Activated CD4-positive, CD25-positive, alpha-beta regulatory T cell treated with anti-CD3 and anti-CD28 coated beads, Interleukin-2, amount 50 U/mL, for 72 hours (primary cell): ENCODE results near the gene CORT.
A peak's percentile ranks its signal among the peaks of the same experiment; 100 is the strongest.
"Not testable (repeated sequence)": the region's sequence is repeated elsewhere in the genome, so short reads cannot be mapped to it uniquely, and the experiment has no call there.

Experiments
- DNase-seq: peaks from one replicate; pipeline ENCODE4 v3.0.0; 2021

Gene CORT

DNA sequence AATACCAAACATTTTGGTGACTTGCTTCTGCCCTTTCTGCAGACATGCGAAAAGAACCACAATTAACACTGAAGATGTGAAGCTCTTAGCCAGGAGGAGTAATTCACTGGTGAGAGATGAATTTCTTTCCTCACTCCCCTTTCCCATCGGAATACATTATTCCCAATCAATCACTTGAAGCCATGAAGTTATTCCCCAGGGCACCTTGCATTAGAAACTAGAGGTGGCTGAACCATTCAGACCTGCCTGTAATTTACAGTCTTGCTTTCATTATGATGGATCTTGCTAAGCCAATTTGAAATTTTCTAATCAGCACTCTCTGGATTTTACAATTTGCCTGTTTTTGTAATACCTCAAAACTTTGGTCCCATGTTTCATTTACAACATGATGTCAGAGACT is 9.5 kb upstream of the CORT start:
- no peak for DNase-seq

DNA sequence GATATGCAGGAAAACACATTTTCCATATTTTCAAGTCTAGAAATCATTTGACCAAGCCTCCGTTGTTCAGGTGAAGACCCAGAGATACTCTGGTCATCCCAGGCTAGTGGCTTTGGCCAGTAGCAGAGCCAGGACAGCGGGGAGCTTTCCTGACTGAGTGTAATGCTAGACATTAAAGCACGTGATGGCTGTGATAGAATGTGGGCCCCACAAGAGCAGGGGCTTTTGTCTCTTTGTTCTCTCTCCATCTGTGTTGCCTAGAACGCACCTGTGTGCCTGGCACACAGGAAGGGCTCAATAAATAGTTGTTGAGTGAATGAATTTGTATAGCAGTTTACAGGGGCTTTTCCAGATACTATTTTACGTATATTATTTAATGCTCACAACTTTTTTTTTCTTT is 9.0 kb upstream of the CORT start:
- no peak for DNase-seq

DNA sequence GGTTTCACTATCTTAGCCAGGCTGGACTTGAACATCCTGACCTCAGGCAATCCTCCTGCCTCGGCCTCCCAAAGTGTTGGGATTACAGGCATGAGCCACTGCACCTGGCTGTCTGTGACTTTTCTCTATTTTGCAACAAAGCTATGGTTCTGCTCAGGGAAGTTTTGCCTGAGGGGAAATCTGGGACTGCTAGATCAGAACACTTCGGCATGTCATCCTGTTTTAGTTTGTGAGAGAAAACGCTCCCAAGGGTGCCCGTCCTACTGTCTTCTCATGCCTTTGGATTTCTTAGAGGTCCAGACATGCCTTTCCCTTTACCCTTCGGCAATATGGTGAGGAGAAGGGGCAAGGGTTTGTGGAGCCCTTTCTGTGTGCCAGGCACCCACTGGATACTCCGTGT is 5.6 kb upstream of the CORT start:
- DNase-seq = no peak

DNA sequence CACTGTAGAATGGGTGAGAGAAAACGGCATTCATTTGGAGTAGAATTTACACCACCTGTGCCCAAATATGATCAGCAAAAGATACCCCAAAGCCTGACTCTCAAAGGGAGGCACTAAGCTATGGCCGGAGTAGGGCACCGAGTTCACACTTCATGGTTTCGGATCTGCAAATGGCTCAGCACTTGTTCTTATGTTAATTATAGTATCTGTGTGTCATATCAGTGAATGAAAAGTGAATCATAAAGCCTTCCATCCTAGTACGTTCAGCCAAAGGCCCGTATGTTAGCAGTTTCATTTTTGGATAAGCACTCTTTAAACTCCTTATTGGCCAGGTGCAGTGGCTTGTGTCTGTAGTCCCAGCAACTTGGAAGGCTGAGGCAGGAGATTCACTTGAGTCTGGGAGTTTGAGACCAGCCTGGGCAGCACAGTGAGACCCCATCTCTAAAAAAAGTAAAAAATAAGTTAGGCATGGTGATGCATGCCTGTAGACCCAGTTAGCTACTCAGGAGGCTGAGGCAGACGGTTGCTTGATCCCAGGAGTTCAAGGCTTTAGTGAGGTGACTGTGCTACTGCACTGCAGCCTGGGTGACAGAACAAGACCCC is 4.9 kb upstream of the CORT start:
- DNase-seq = no peak

DNA sequence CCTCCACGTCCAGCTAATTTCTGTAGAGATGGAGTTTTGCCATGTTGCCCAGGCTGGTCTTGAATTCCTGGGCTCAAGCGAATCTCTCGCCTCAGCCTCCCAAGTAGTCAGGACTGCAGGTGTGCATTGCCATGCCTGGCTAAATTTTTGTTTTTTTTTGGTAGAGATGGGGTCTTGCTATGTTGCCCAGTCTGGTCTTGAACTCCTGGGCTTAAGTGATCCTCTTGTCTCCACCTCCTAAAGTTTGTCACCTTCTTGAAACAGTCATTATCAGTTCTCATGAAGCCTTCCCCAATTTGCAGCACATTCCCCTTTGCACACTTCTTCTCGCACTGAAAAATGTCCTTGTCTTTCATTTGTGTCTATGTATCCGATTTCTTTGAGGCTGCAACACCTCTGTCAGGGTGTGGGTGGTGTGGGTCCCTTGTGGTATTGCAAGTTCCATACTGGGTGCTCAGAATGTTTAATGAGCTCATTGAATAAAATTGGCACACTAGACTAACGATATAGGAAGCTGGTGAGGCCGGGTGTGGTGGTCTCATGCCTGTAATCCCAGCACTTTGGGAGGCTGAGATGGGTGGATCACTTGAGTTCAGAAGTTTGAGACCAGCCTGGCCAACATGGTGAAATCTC is 2.9 kb upstream of the CORT start:
- DNase-seq = no peak

DNA sequence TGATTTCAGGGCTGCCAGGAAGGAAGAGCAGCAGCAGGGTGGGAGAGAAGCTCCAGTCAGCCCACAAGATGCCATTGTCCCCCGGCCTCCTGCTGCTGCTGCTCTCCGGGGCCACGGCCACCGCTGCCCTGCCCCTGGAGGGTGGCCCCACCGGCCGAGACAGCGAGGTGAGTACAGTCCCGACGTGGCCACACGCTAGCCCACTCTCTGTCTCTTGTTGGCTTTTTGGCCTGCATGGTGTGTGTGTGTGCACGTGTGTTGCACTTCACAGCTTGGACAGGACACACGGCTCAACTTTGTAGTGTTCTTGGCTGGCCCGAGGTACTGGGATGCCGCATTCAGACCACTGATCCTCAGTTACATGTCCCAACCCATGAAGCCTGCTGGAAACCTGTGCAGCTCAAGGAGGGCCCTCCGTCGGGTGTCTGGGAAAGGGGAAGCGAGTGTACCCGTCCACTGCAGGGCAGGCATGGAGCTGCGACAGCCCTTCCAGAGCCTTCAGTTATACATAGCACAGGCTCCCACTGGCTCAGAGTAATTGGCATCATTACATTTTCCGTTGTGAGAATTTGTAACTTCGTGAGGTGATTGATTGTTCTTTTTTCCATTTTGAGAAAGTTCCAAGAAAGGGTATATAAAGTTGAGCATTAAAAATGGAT is 454 bp downstream of the CORT start:
- DNase-seq = no peak

DNA sequence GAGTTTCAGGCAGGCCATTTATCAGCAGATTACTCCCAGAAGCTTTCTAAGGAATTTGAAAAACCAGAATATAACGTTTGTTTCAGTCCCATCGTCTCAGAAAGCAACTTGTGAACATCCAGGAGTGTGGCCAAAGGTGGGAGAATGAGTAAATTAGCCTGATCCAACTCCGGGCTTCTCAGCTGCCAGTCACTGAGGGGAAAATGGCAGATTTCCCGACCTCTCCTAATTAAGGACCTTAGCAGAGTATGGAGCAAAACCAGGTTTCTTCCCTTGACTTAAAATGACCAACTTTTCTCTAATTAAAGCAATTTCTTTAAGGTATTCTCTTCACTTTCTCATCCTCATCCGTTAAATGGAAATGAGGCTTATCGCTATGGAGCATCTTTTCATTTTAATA is 1.0 kb downstream of the CORT start:
- no peak for DNase-seq

DNA sequence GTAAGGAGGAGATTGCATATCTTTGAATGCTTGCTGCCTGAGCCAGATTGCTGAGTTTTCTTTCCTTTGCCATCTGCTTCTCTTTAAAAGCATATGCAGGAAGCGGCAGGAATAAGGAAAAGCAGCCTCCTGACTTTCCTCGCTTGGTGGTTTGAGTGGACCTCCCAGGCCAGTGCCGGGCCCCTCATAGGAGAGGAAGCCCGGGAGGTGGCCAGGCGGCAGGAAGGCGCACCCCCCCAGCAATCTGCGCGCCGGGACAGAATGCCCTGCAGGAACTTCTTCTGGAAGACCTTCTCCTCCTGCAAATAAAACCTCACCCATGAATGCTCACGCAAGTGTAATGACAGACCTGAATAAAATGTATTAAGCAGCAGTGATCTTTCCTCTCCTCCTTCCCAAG is 1.5 kb downstream of the CORT start:
- DNase-seq = no peak

DNA sequence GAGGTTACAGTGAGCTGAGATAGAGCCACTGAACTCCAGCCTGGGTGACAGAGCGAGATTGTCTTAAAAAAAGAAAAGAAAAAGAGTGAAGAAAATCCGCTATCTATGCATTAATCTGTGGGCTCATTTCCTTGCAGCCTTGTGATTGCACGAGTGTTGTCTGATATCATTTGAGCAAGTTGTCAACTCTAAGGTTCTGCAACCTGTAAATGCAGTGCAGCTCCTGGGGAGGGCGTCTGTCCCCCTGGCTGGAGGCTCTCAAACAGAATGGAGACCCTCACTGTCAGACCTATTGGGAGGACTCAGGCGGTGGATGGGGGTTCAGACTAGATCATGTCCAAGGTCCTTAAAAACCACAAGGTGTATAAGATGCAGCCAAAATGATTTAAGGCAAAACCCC is 6.2 kb downstream of the CORT start:
- no peak for DNase-seq

DNA sequence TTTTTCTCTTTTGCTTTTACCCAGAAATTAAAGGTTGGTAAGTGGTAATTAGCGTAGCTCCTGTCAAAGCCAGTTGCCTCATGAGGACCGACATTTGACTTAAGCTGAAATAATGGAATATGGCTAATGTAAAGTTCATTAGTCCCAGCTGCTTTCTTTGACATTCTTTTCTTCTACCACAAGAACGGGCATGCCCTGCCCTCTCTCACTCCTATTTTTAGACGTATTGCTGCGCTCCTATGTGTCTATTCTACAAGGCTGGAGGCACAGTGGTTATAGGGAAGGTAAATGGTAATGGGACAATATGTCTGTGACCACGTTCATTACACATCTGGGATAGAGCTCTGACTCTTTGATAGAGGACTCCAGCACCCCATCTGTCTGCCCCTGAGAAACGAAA is 6.8 kb downstream of the CORT start:
- DNase-seq = no peak

DNA sequence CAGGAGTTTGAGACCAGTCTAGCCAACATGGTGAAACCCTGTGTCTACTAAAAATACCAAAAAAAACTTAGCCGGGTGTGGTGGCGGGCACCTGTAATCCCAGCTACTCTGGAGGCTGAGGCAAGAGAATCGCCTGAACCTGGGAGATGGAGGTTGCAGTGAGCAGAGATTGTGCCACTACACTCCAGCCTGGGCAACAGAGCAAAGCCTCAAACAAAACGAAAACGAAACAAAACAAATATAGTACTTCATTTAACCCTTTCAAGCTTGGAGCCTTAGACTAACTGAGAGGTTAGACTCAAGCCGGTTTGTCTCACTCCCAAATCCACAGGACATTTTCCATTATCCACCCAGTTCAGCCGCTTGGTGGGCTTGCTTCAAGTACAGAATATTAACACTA is 7.6 kb downstream of the CORT start:
- not testable (repeated sequence) for DNase-seq

DNA sequence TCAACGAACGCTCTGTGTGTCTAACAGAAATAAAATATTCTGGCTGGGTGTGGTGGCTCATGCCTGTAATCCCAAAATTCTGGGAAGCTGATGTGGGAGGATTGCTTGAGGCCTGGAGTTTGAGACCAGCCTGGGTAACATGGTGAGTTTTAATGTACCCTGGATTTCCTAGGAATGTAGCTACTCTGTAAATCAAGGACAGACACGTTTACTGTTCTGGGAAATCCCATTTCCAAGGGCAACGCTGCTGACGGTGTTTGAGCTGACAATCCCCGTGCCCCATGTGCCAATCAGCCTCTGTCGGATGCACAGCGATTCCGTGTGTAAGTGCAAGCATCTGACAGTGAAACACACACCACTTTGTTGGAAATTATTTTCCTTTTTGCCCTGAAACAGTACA is 8.0 kb downstream of the CORT start:
- no peak for DNase-seq

DNA sequence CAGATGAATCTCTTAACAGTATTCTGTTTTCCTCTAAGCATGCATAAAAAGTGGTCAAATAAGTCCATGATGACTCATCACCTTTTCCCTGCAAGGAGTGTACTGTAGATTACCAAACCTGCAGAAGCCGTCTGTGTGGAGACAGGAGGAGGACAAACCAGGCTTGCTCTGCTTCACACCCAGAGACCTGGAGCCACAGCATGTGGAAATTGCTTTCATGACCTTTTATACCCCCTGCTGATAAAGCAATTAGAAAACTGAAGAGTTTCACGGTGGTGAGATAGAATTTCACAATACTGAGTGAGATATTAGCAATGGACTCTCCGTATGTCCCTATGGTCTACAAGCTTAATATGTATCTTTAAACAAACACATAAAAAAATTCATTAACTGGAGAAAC is 9.4 kb downstream of the CORT start:
- no peak for DNase-seq

DNA sequence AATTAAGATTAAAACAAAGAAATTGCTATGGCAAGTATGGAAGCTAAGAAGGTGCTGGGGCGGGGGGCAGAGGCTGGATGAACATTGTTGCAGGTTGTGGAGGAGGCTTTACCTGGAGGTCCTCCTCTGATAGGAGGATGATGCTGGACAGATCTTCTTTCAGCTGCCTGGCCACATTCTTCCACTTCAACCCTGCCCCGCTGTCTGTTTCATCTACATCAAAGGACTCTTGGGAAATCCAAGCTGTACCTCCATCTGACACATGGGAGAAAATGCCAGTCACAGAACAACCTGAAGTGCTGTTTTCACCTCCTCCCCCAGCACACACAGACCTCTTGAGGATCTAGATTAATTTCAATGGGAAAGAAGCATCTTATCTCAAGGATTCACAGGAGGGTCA is 17.2 kb downstream of the CORT start:
- no peak for DNase-seq

DNA sequence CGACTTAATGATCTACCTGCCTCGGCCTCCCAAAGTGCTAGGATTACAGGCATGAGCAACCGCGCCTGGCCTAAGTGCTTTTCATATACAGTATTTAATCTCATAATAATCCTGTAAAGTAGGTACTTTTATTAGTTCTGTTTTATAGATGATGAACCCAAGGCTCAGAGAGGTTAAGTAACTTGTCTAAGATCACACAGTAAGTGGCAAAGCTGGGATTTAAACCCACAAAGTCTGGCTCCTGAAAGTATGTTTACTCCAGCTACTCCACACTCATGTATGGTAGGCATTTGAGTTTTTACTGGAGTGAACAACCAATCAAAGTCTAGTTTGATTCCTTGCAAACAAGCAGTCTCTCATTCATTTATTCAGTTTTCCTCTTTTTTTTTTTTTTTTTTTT is 20.2 kb downstream of the CORT start:
- no peak for DNase-seq

DNA sequence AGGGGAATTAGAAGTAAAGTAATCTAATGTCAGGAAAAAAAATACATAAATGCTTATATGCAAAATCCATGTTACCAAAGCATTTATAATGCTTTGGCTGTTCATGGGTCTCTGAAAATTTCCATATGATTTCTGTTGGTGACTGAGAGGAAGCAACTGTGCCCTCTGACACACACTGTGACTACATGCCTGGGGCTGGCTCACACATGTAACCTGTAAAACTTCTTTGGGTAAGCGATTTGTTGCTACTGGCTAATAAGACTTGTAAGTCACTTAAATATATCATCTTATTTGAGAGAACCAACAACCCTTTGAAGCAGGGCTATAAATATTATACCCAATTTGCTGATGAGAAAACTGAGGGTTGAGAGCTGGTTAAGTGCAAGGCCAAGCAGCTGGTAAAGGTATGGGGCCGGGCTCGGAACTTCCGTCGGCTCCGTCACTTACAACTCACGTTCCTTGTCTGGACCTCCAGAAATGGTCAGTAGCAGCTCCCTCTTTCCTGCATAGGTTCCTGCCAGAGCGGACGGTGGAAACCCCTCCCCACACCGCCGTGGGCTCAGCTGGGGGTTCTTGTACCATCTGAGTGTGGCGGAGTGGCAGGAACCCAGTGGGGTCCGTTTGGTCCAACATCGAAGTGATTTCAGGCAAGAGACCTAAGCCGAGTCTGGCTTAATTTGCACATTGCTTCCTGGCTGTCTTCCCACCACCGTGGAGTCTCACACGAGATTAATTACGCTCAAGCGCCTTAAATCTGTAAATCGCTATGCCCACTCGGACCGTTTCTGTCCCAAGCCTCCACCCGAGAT is 21.8 kb downstream of the CORT start:
- no peak for DNase-seq

DNA sequence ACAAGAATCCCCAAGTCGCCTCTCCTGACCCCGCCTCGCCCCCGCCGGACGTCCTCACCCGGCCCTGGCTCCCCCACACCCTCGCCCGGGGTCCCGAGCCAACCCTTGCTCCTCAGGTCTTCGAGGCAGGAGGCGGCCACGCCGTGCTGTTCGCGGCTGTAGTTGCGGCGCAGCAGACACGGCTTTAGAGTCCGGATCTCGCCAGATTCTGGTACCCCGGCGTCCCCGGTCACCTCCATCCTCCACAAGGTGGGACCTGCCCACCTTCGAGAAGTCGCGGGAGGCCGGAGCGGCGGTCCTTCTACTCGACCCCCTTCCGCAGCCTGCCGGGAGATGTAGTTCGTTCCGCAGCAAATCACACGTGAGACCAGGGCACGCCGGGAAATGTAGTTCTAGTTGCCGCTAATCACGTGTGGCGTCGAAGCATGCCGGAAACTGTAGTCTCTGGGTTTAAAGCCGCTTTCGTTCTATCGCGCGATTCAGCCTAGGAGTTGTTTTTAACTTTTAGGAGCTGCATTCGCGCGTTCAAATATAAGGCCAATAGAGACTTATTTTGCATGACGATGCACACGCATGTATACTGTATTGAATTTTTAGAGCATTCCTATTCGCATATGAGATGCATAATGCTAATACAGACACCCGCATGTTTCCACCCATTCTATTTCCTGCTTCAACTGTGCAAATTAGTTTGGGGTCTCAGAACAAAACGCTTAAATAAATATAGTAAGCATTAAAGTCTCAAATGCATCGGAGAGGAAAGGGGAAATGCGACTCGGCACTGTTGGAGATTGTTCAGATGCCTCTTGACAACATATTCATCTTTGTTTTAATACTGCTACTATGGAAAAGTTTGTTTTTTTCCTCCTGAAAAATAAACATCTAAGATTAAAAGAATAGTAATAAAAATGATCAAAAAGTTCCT is 22.7 kb downstream of the CORT start, which contains the start of gene DFFA:
TSS of gene DFFA (minus strand) at position 310 of the 925 bp plus-strand sequence. CDS start at position 239, 71 bp downstream.
- DNase-seq = peak; percentile 86

DNA sequence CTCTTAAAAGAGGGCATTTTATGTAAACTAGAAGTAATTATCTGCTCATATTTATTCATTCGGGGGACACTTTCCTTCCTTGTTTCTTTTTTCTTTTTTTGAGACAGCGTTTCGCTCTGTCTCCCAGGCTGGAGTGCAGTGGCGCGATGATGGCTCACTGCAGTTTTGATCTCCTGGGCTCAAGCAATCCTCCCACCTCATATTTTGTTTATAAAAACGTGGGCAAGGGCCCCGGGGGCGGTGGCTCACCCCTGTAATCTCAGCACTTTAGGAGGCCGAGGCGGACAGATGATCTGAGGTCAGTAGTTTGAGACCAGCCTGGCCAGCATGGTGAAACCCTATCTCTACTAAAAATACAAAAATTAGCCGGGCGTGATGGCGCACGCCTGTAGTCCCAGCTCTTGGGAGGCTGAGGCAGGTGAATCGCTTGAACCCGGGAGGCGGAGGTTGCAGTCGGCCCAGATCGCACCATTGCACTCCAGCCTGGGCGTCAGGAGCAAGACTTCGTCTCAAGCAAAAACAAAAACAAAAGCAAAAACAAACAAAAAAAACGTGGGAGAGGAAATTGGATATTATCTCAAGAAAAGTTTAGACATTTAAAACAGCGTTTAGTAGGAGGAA is 23.4 kb downstream of the CORT start:
- DNase-seq = no peak

DNA sequence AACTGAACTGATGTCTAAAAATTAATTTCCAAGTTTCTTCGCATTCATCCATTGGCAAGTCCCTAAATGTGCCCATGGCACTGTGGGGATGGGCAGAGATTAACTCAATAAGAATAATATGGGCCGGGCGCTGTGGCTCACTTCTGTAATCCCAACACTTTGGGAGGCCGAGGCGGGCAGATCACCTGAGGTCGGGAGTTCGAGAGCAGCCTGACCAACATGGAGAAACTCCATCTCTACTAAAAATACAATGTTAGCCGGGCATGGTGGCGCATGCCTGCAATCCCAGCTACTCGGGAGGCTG is 24.4 kb downstream of the CORT start:
- DNase-seq = not testable (repeated sequence)

DNA sequence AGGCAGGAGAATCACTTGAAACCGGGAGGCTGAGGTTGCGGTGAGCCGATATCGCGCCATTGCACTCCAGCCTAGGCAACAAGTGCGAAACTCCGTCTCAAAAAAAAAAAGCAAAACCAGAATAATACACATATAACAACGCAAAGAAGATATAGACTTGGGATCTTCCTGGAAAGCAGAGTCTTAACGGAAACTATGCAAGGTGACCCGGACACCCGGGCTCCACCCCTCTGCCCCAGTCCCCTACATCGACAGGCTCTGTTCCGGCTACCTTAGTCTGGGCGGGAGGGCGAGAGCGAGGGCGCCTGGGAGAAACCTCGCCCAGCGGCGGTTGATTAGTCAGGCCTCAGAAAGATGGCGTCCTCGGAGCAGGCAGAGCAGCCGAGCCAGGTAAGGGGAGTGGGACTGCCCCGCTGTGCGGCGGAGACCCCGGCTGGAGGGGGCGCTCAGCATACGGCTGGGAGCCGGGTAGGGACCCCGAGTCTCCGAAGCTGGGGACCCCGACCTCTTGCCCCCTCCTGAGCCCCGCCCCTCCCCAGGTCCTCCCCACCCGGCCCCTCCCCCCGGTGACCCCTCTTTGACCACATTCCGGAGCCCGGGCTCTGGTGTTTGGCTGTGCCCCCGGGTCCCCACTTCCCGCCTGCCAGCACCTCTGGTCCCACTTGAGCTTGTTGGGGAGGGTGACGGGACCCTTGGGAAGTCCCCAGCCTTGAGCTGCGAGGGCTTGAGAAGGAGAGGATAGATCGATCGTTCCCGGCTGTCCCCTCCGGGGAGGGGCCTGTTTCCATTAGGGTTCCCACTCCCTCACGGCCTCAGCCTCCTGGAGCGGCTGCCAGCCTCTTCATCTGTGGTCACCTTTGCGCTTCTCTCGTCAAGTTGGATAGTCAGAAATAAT is 25.0 kb downstream of the CORT start, which contains the start of gene PEX14:
TSS of gene PEX14 (plus strand) at position 338 of the 895 bp plus-strand sequence. CDS start at position 355, 17 bp downstream.
- DNase-seq = peak; percentile 88

DNA sequence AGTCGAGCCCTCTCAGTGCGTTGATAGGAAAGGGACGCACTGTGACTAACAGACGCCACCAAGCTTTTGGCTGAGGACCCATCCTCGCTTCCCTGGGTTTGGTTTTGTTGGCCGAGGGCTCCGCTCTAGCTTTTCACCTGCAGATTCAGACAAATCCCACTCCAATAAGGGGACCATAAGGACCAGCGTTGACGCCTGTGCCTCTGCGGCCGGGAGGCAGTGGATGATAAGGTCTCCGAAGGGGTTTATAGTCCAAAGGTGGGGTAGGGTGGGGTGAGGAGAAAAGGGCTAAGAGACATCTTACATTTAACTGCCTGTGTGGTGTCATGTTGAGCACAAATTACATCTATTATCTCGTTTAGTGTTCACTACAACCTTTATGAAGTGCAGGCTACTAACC is 25.7 kb downstream of the CORT start:
- DNase-seq = no peak
